ENCODE data around the gene PPP2R5A.
"Not testable (repeated sequence)": the region's sequence is repeated elsewhere in the genome, so short reads cannot be mapped to it uniquely, and the experiment has no call there.

The PPP2R5A gene

DNA sequence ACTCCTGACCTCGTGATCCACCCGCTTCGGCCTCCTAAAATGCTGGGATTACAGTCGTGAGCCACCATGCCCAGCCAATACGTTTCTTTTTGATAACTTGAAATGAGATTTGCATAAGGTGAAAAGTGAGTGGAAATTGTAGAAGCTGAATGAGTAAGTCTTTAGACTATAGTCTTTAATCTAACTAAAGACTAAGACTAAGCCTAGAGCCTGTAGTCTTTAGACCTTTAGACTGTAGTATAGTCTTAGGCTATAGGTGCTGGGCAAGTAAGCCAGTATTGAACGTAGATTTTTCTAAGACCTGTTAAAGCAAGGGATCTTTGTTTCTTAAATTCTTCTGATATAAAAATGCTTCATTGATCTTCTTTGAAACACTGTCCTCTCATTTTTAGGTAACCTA, 12.1 kb downstream of the PPP2R5A start:
- Mint-ChIP-seq H3K36me3 (ENCODE audit: low read depth) (no peaks in the 10 kb centered on the region), H3K27ac (no peak overlapping the region), H3K4me3 (no peak overlapping the region), H3K9me3 (no peaks in the 10 kb centered on the region), H3K4me1 (ENCODE audit: low read depth) (peaks cover 47% of the 10 kb centered on the region), H3K27me3 (no peaks in the 10 kb centered on the region)
- intact Hi-C loops (cut with micrococcal nuclease): no loop called here

DNA sequence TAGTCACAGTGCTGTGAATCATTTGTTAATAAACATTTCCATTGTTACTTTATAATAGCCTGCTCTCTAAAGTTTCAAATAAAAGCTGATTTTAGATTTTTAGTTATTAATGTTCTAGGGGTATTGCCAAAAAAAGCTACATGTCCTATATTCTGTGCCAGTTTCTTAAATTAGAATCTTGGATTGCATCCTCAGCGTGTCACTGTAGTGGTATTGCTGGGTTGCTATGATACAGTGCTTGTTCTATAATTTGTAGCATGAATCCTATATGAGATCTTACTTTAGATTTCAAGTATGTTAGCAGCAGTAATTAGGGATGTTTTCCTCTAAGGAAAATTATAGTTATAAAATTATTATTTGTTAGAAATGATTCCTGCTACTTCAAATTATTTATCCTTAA, 16.4 kb downstream of the PPP2R5A start:
- intact Hi-C loops (cut with micrococcal nuclease): no loop called here
- H3K9me3 Mint-ChIP-seq: no peaks in the 10 kb centered on the region
- H3K27me3 Mint-ChIP-seq: no peaks in the 10 kb centered on the region
- H3K27ac Mint-ChIP-seq: no peak overlapping the region
- H3K4me1 Mint-ChIP-seq (ENCODE audit: low read depth): peaks cover 33% of the 10 kb centered on the region
- no peaks in the 10 kb centered on the region for H3K36me3 Mint-ChIP-seq (ENCODE audit: low read depth)
- H3K4me3 Mint-ChIP-seq: no peak overlapping the region

DNA sequence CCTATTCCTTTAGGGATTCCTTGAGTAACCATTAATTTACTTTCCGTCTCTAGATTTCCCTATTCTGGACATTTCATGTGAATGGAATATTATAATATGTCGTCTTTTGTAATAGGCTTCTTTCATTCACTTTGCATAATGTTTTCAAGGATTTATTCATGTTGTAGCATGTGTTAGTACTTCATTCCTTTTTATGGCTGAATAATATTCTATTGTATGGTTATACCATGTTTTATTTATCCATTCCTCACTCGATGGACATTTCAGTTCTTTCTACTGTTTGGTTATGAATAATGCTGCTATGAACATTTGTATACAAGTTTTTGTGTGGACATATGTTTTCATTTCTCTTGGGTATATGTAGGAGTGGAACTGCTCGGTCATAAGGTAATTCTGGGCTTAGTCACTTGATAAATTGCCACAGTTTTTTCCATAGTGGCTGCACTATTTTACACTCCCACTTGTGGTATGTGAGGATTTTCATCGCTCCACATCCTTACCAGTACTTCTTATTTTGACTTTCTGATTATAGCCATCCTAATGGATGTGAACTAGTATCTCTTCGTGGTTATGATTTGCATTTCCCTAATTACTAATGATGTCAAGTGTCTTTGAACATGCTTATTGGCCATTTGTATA, 17.7 kb downstream of the PPP2R5A start:
- Mint-ChIP-seq H3K4me1 (ENCODE audit: low read depth) (peaks cover 35% of the 10 kb centered on the region), H3K4me3 (no peak overlapping the region), H3K36me3 (ENCODE audit: low read depth) (peaks cover 2% of the 10 kb centered on the region), H3K27me3 (no peaks in the 10 kb centered on the region), H3K9me3 (no peaks in the 10 kb centered on the region), H3K27ac (no peak overlapping the region)
- intact Hi-C loops (cut with micrococcal nuclease): no loop called here

DNA sequence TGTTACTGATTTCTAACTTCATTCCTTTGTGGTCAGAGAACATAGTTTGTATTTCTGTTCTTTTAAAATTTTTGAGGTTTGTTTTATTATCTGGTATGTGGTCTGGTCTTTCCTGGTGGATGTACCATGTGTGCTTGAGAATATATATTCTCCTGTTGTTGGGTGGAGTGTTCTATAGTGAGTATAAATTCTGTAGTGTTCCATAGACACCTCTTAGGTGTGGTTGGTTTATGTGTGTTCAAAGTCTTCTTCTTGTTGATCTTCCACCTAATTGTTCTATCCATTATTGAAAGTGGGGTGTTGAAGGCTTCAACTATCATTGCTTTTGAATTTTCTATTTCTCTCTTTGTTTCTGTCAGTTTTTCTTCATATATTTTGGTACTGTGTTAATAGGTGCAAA, 20.1 kb downstream of the PPP2R5A start:
- no peaks in the 10 kb centered on the region for H3K9me3 Mint-ChIP-seq
- H3K27ac Mint-ChIP-seq: no peak overlapping the region
- intact Hi-C loops (cut with micrococcal nuclease): no loop called here
- H3K4me3 Mint-ChIP-seq: no peak overlapping the region
- no peaks in the 10 kb centered on the region for H3K27me3 Mint-ChIP-seq
- peaks cover 51% of the 10 kb centered on the region for H3K4me1 Mint-ChIP-seq (ENCODE audit: low read depth)
- H3K36me3 Mint-ChIP-seq (ENCODE audit: low read depth): peaks cover 21% of the 10 kb centered on the region

DNA sequence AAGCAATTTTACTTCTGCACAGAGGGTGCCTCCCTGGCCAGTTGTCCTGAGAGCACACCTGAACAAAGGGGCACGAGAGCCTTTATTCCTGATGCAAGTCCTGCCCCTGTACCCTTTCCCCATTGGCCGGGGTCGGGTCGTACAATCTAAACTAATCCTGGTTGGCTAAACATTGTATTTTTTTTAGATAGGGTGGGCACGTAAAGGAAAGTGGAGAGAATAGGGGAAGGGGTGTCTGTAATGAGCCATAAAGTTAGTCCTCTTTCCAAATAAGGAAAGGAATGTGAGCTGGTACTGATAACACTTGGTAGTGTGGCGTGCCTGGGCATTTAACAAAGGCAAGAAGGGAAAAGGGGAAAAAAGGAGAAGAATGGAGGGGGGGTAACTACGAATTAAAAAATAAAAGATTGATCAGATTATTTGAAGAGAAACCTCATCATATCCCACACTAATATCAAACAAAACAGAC, 20.8 kb downstream of the PPP2R5A start:
- intact Hi-C loops (cut with micrococcal nuclease); H3K4me3 Mint-ChIP-seq; H3K27ac Mint-ChIP-seq; H3K27me3 Mint-ChIP-seq; H3K9me3 Mint-ChIP-seq: not testable (repeated sequence)
- Mint-ChIP-seq H3K4me1 (ENCODE audit: low read depth) (peaks cover 54% of the 10 kb centered on the region), H3K36me3 (ENCODE audit: low read depth) (peaks cover 21% of the 10 kb centered on the region)

DNA sequence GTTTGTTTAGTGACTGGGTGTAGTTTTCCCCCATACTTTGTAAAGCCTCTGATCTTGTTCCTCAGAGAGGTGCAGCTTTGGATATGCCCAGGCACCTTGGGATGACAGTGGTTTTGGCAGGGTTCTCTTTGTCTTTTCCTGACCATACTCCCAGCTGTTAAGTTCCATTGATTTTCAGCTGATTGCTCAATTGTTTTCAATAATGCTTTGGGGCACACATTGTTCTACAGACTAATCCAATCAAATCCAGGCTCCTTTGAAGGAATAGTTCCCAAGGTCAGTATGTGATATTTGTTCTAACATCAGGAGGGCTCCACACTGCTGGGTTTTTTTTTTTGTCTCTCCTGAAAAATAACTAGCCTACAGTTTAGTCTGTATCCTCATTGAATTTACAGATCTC, 24.8 kb downstream of the PPP2R5A start:
- intact Hi-C loops (cut with micrococcal nuclease): no loop called here

DNA sequence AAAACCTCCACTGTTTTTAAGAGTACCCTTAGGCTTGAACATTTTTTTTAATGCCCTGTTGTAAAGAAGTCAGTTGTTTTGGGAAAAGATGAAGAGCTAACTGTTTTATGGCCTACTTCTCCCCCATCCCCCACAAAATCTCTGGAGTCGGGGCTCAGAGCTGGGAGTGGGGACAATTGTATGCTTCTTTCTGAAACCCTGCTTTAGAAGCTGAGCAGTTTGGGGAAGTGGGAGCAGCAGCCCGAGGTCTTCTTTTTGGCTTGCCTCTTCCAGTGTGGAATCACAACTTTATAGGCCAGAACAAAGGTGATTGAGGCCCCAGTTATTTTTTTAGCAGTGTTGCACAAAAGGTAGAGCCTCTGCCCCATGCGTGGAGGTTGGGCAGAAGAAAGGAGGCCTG, 25.2 kb downstream of the PPP2R5A start:
- intact Hi-C loops (cut with micrococcal nuclease): no loop called here
- Mint-ChIP-seq H3K36me3 (ENCODE audit: low read depth) (peaks cover 21% of the 10 kb centered on the region), H3K4me1 (ENCODE audit: low read depth) (peaks cover 32% of the 10 kb centered on the region), H3K4me3 (no peak overlapping the region), H3K27ac (peak overlapping the region; percentile 53), H3K9me3 (no peaks in the 10 kb centered on the region), H3K27me3 (no peaks in the 10 kb centered on the region)

More for the DNA sequence above, 24.8 kb downstream of the PPP2R5A start:
- H3K36me3 Mint-ChIP-seq (ENCODE audit: low read depth): peaks cover 21% of the 10 kb centered on the region
- no peaks in the 10 kb centered on the region for H3K27me3 Mint-ChIP-seq
- peaks cover 36% of the 10 kb centered on the region for H3K4me1 Mint-ChIP-seq (ENCODE audit: low read depth)
- H3K9me3 Mint-ChIP-seq: no peaks in the 10 kb centered on the region
- H3K27ac Mint-ChIP-seq: peak overlapping the region; percentile 53
- no peak overlapping the region for H3K4me3 Mint-ChIP-seq

DNA sequence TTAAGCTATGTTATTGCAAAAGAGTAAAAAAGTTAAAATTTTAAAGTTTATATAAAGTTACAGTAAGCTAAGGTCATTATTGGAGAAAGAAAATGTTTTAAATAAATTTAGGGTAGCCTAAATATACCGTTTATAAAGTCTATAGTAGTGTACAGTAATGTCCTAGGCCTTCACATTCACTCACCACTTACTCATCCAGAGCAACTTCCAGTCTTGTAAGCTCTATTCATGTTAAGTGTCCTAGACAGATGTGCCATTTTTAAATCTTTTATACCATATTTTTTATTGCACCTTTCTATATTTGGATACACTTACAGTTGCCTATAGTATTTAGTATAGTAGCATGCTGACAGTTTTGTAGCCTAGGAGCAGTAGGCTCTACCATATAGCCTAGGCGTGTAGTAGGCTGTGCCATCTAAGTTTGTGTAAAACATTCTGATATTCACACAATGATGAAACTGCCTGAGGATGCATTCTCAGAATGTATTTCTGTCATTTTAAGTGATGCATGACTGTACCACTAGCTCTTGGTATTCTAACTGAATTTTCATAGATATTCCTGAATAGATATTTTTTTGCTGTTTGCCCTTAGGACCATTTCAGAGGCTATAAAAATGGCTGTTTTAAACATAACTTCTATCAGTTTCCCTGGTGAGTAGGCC, 26.8 kb downstream of the PPP2R5A start:
- H3K27me3 Mint-ChIP-seq: no peaks in the 10 kb centered on the region
- H3K4me1 Mint-ChIP-seq (ENCODE audit: low read depth): peaks cover 42% of the 10 kb centered on the region
- no peak overlapping the region for H3K27ac Mint-ChIP-seq
- H3K36me3 Mint-ChIP-seq (ENCODE audit: low read depth): peaks cover 21% of the 10 kb centered on the region
- intact Hi-C loops (cut with micrococcal nuclease): no loop called here
- no peak overlapping the region for H3K4me3 Mint-ChIP-seq
- H3K9me3 Mint-ChIP-seq: no peaks in the 10 kb centered on the region

DNA sequence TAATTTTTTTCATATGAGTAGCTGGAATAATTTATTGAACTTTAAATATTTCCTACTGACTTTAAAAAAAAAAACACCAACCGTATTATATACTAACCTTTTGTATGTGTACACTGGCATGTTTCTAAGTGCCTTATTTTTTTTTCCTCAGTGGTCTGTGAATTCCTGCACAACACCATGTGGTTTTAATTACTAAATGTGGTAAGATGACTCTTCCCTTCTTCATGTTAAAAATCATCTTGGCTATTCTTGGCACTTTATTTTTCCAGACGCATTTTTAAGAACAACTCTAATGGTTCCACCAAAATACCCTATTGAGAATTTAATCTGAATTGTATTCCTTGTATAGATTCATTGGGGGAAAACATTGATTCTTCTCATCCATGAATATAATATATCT, 28.4 kb downstream of the PPP2R5A start:
- Mint-ChIP-seq H3K4me3 (no peak overlapping the region), H3K9me3 (no peaks in the 10 kb centered on the region), H3K36me3 (ENCODE audit: low read depth) (peaks cover 16% of the 10 kb centered on the region), H3K27me3 (no peaks in the 10 kb centered on the region), H3K27ac (no peak overlapping the region), H3K4me1 (ENCODE audit: low read depth) (peaks cover 39% of the 10 kb centered on the region)
- intact Hi-C loops (cut with micrococcal nuclease): no loop called here

DNA sequence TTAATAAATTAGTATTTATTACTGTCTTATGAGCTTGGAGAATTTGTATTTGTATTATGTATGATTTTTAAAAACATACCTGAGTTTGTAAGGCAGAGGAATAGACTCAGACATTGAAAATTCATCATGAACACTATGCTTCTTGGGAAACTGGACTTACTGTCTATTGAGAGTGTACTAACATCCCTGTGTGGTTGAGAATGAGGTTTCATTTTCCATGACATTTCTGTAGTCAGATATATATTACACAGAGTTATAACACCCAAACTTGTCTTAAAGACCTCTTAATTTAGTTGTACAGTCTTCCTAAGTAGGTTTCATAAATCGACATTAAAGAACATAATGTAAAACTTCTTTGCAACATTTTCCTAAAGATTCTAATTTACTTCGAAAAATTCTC, 30.0 kb downstream of the PPP2R5A start:
- Mint-ChIP-seq H3K4me3 (no peak overlapping the region), H3K4me1 (ENCODE audit: low read depth) (peaks cover 24% of the 10 kb centered on the region), H3K36me3 (ENCODE audit: low read depth) (peaks cover 5% of the 10 kb centered on the region), H3K27ac (no peak overlapping the region), H3K9me3 (no peaks in the 10 kb centered on the region), H3K27me3 (no peaks in the 10 kb centered on the region)
- intact Hi-C loops (cut with micrococcal nuclease): loop anchor here (5.0 kb wide), 1 partner anchor 243 kb away; no protein-coding TSS in a partner anchor

DNA sequence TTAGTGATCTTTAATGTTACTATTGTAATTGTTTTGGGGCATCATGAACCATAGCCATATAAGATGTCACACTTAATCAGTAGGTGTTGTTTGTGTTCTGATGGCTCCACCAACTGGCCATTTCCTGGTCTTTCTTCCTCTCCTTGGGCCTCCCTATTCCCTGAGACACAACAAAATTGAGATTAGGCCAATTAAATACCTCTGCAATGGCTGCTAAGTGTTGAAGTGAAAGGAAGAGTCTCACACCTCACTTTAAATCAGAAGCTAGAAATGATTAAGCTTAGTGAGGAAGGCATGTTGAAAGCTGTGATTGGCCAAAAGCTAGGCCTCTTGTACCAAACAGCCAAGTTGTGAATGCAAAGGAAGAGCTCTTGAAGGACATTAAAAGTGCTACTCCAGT, 30.7 kb downstream of the PPP2R5A start:
- no peak overlapping the region for H3K4me3 Mint-ChIP-seq
- intact Hi-C loops (cut with micrococcal nuclease): loop anchor here (5.0 kb wide), 1 partner anchor 244 kb away; no protein-coding TSS in a partner anchor

DNA sequence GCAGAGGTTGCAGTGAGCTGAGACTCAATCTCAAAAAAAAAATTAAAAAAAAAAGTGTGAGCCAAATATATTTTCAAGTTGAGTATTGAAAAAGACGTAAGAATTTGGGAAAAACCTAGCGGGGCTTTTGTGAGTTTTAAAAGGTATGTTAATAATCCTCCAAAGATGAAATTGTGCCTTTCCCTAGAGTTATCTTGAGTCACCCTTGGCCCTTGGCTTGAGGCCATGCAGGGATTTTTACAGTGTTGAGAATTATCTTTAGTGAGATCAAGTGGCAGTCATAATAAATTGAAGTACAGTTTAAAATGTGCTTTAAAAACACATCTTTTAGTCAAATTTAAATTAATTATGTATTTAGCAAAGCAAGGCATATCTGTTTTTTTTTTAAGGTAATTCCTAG, 32.7 kb downstream of the PPP2R5A start:
- Mint-ChIP-seq H3K9me3 (no peaks in the 10 kb centered on the region), H3K27me3 (no peaks in the 10 kb centered on the region), H3K4me3 (no peak overlapping the region), H3K4me1 (ENCODE audit: low read depth) (peaks cover 18% of the 10 kb centered on the region), H3K27ac (no peak overlapping the region), H3K36me3 (ENCODE audit: low read depth) (peaks cover 5% of the 10 kb centered on the region)
- intact Hi-C loops (cut with micrococcal nuclease): loop anchor here (5.0 kb wide), 1 partner anchor 246 kb away; no protein-coding TSS in a partner anchor

More for the DNA sequence above, 30.7 kb downstream of the PPP2R5A start:
- no peaks in the 10 kb centered on the region for H3K27me3 Mint-ChIP-seq
- no peak overlapping the region for H3K27ac Mint-ChIP-seq
- peaks cover 18% of the 10 kb centered on the region for H3K4me1 Mint-ChIP-seq (ENCODE audit: low read depth)
- H3K36me3 Mint-ChIP-seq (ENCODE audit: low read depth): peaks cover 5% of the 10 kb centered on the region
- no peaks in the 10 kb centered on the region for H3K9me3 Mint-ChIP-seq

DNA sequence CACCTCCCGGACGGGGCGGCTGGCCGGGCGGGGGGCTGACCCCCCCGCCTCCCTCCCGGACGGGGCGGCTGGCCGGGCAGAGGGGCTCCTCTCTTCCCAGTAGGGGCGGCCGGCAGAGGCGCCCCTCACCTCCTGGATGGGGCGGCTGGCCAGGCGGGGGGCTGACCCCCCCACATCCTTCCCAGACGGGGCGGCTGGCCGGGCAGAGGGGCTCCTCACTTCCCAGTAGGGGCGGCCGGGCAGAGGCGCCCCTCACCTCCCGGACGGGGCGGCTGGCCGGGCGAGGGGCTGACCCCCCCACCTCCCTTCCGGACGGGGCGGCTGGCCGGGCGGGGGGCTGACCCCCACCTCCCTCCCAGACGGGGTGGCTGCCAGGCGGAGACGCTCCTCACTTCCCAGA, 35.8 kb downstream of the PPP2R5A start:
- H3K4me1 Mint-ChIP-seq (ENCODE audit: low read depth): peaks cover 15% of the 10 kb centered on the region
- H3K27me3 Mint-ChIP-seq; H3K27ac Mint-ChIP-seq; intact Hi-C loops (cut with micrococcal nuclease); H3K36me3 Mint-ChIP-seq (ENCODE audit: low read depth); H3K9me3 Mint-ChIP-seq; H3K4me3 Mint-ChIP-seq: not testable (repeated sequence)

DNA sequence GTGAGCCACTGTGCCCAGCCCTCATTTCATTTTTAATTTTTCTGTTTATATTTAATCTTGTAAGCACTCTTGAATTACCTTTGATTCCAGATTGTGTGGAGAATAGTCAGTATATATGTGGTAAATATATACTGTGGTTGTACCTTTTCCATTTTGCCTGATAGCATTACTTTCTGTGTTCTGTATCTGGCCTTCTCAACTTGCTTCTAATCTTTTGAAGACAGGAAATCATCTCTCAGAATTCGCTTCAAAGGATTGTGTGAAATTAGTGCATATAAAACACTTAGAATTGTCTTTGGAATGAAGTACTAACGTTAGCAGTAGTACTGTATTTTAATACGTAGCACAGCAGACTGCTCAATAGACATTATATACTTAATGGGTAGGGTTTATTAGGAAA, 37.9 kb downstream of the PPP2R5A start:
- no peaks in the 10 kb centered on the region for H3K27me3 Mint-ChIP-seq
- no peaks in the 10 kb centered on the region for H3K36me3 Mint-ChIP-seq (ENCODE audit: low read depth)
- H3K9me3 Mint-ChIP-seq: no peaks in the 10 kb centered on the region
- H3K4me1 Mint-ChIP-seq (ENCODE audit: low read depth): no peaks in the 10 kb centered on the region
- intact Hi-C loops (cut with micrococcal nuclease): no loop called here
- H3K4me3 Mint-ChIP-seq: no peak overlapping the region
- H3K27ac Mint-ChIP-seq: no peak overlapping the region
